ENCODE results near the gene ZNF804B. TPM values are rescaled to one million over a fixed set of nuclear protein-coding genes. Genes with fewer than 3 reads are reported as not detected.

Gene ZNF804B
- total and polyA plus RNA-seq, 2 donors from 2014 or later = 0.19 TPM; not detected in 1

DNA sequence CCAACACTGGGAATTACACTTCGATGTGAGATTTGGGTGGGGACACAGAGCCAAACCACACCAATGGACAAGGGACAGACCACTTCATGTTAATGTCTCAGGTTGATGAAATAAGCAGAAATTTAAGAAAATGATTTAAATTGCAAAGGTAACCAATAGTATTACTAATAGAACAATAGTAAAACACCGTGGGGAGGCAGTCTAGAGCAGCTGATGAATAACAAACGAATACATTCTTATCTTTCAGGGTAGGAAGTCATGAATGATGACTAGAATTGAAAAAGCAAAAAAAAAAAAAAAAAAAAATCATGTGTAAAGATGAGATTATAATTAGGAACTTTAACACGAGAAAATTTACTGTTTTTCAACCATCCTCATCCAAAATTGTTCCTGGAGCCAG, 207.9 kb downstream of the ZNF804B start:
- DNase-seq (no peak), FAIRE-seq (no peak)
- Histone ChIP-seq H3K4me1 (ENCODE audit: control insufficient read depth in 2 of 3, insufficient read depth in 2 of 3, low read depth in 1 of 3, low read length in 3 of 3) (no peaks in the 10 kb centered on the region), H3K9me3 (ENCODE audit: control insufficient read depth in 2 of 3, insufficient read depth in 1 of 3, low read length in 3 of 3) (no peaks in the 10 kb centered on the region), H3K36me3 (ENCODE audit: control insufficient read depth in 2 of 3, insufficient read depth in 3 of 3, low read length in 3 of 3) (no peaks in the 10 kb centered on the region), H3K9ac (ENCODE audit: low read length in 3 of 3) (no peak overlapping the region), H3K4me3 (ENCODE audit: low read length in 3 of 3) (no peak overlapping the region), H3K27ac (ENCODE audit: low read depth in 2 of 2, low read length in 2 of 2) (no peak overlapping the region), H3K27me3 (ENCODE audit: control insufficient read depth, insufficient read depth, low read length) (no peaks in the 10 kb centered on the region)
- intact Hi-C loops (cut with DNase I) = no loop called here
- TF ChIP-seq, protein P1, sequence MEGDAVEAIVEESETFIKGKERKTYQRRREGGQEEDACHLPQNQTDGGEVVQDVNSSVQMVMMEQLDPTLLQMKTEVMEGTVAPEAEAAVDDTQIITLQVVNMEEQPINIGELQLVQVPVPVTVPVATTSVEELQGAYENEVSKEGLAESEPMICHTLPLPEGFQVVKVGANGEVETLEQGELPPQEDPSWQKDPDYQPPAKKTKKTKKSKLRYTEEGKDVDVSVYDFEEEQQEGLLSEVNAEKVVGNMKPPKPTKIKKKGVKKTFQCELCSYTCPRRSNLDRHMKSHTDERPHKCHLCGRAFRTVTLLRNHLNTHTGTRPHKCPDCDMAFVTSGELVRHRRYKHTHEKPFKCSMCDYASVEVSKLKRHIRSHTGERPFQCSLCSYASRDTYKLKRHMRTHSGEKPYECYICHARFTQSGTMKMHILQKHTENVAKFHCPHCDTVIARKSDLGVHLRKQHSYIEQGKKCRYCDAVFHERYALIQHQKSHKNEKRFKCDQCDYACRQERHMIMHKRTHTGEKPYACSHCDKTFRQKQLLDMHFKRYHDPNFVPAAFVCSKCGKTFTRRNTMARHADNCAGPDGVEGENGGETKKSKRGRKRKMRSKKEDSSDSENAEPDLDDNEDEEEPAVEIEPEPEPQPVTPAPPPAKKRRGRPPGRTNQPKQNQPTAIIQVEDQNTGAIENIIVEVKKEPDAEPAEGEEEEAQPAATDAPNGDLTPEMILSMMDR (IDR thresholded peaks at IDR 0.05; ENCODE audit: borderline replicate concordance, extremely low read depth, insufficient read depth) = no peak

DNA sequence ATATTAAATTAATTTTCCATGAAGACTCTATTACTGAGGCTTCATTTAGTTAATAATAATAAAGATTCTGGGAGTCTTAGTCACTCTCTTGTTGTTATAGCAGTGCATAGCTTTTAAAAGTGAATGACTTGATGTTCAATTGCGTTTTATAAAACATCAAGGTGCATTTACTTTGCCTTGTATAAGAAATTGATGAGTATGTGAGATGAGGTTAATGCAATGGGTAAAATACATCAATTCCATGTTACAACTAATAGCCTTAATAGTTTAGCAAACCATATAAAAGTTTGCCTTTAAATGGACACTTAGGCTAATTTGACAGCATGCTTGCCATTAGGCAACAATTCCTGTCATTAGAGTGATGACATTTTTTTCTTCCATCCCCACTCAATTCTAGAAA, 209.7 kb downstream of the ZNF804B start:
- Histone ChIP-seq H3K9me3 (ENCODE audit: control insufficient read depth in 2 of 3, insufficient read depth in 1 of 3, low read length in 3 of 3) (no peaks in the 10 kb centered on the region), H3K27me3 (ENCODE audit: control insufficient read depth, insufficient read depth, low read length) (no peaks in the 10 kb centered on the region), H3K9ac (ENCODE audit: low read length in 3 of 3) (no peak overlapping the region), H3K27ac (ENCODE audit: low read depth in 2 of 2, low read length in 2 of 2) (no peak overlapping the region), H3K4me3 (ENCODE audit: low read length in 3 of 3) (no peak overlapping the region), H3K4me1 (ENCODE audit: control insufficient read depth in 2 of 3, insufficient read depth in 2 of 3, low read depth in 1 of 3, low read length in 3 of 3) (no peaks in the 10 kb centered on the region), H3K36me3 (ENCODE audit: control insufficient read depth in 2 of 3, insufficient read depth in 3 of 3, low read length in 3 of 3) (no peaks in the 10 kb centered on the region)
- DNase-seq (no peak), FAIRE-seq (no peak)
- TF ChIP-seq, protein P1 (IDR thresholded peaks at IDR 0.05; ENCODE audit: borderline replicate concordance, extremely low read depth, insufficient read depth) = no peak
- intact Hi-C loops (cut with DNase I) = no loop called here

DNA sequence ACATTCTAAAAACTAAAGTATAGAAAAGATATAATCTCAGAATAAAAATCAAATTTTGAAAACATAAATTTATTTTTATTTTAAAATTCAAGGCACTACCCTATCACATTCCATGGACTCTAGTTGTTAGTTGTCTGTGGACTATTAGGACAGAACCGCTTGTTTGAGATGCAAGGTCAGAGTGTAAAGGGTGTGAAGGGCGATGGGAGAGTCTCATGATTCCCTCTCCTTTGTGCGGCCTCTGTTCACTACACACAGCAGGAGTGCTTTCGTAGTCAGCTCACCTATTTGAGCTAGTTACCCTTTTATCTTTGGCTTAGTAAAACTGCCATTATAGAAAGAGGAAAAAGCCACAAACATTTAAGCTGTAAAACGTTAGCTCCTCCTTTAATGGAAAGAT, 225.8 kb downstream of the ZNF804B start:
- no peak for DNase-seq
- TF ChIP-seq, protein P1 (IDR thresholded peaks at IDR 0.05; ENCODE audit: borderline replicate concordance, extremely low read depth, insufficient read depth) = no peak
- no peak overlapping the region for H3K9ac ChIP-seq (ENCODE audit: low read length in 3 of 3)
- intact Hi-C loops (cut with DNase I) = no loop called here
- no peaks in the 10 kb centered on the region for H3K9me3 ChIP-seq (ENCODE audit: control insufficient read depth in 2 of 3, insufficient read depth in 1 of 3, low read length in 3 of 3)
- H3K27me3 ChIP-seq (ENCODE audit: control insufficient read depth, insufficient read depth, low read length) = no peaks in the 10 kb centered on the region
- FAIRE-seq = no peak
- no peak overlapping the region for H3K4me3 ChIP-seq (ENCODE audit: low read length in 3 of 3)
- H3K27ac ChIP-seq (ENCODE audit: low read depth in 2 of 2, low read length in 2 of 2) = no peak overlapping the region
- H3K36me3 ChIP-seq (ENCODE audit: control insufficient read depth in 2 of 3, insufficient read depth in 3 of 3, low read length in 3 of 3) = no peaks in the 10 kb centered on the region
- H3K4me1 ChIP-seq (ENCODE audit: control insufficient read depth in 2 of 3, insufficient read depth in 2 of 3, low read depth in 1 of 3, low read length in 3 of 3) = no peaks in the 10 kb centered on the region

DNA sequence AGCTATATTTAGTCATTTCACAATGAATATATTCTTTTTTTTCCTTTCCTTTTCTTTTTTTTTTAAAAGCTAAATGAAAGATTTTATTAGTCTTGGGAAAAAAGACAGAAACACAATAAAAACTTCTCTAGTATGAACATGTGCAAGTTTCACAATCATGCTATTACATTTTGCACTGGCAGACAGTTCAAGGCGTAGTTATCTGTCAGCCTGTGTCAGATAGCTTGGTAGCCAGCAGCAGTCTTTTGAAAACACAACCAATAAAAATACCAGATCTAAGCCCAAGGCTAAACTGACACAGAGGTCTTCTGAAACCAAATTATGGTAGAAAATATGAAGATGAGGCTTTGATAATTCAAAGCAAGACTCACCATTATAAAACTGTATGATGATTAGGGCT, 241.8 kb downstream of the ZNF804B start:
- intact Hi-C loops (cut with DNase I) = no loop called here
- FAIRE-seq = no peak

More for the DNA sequence above, 241.8 kb downstream of the ZNF804B start:
- Histone ChIP-seq H3K27ac (ENCODE audit: low read depth in 2 of 2, low read length in 2 of 2) (no peak overlapping the region), H3K4me3 (ENCODE audit: low read length in 3 of 3) (no peak overlapping the region), H3K9me3 (ENCODE audit: control insufficient read depth in 2 of 3, insufficient read depth in 1 of 3, low read length in 3 of 3) (no peaks in the 10 kb centered on the region), H3K9ac (ENCODE audit: low read length in 3 of 3) (no peak overlapping the region), H3K27me3 (ENCODE audit: control insufficient read depth, insufficient read depth, low read length) (no peaks in the 10 kb centered on the region), H3K4me1 (ENCODE audit: control insufficient read depth in 2 of 3, insufficient read depth in 2 of 3, low read depth in 1 of 3, low read length in 3 of 3) (no peaks in the 10 kb centered on the region), H3K36me3 (ENCODE audit: control insufficient read depth in 2 of 3, insufficient read depth in 3 of 3, low read length in 3 of 3) (no peaks in the 10 kb centered on the region)
- TF ChIP-seq, protein P1 (IDR thresholded peaks at IDR 0.05; ENCODE audit: borderline replicate concordance, extremely low read depth, insufficient read depth) = no peak
- DNase-seq = no peak
